DND-41 (cell line): ENCODE results near the gene DPP9.

ENCODE experiments used
- ATAC-seq: fragments of 200-7000 bp; cut with Tn5 transposase; 3 replicates; pipeline ENCODE4 v1.9.1; 2021; ENCODE audit warnings: low read depth; ENCODE audit not compliant: insufficient read depth
- DNase-seq: peaks from one replicate; pipeline ENCODE4 v3.0.0-alpha.2; 2020
- H2AFZ ChIP-seq: 2 replicates; pipeline ENCODE4 v1.6.0; 2012; ENCODE audit warnings: low read depth, low read length
- H3K27ac ChIP-seq: 2 replicates; pipeline ENCODE4 v1.5.1; 2012; ENCODE audit warnings: low read length, inconsistent platforms
- H3K27me3 ChIP-seq: fragments of 200-600 bp; sonication (generic); 2 replicates; pipeline ENCODE4 v1.6.0; 2012; ENCODE audit warnings: low read length, mild to moderate bottlenecking, inconsistent platforms; ENCODE audit not compliant: insufficient read depth, poor library complexity
- H3K36me3 ChIP-seq: 2 replicates; pipeline ENCODE4 v1.5.1; 2012; ENCODE audit warnings: low read length, inconsistent platforms; ENCODE audit not compliant: insufficient read depth
- H3K4me1 ChIP-seq: 2 replicates; pipeline ENCODE4 v1.5.1; 2012; ENCODE audit warnings: mild to moderate bottlenecking, low read length; ENCODE audit not compliant: insufficient read depth
- H3K4me2 ChIP-seq: 2 replicates; pipeline ENCODE4 v1.6.0; 2012; ENCODE audit warnings: mild to moderate bottlenecking, moderate library complexity, low read length, inconsistent platforms; ENCODE audit not compliant: insufficient read depth
- H3K4me3 ChIP-seq, 2 experiments: fragments of 200-600 bp in 1 of 2; shearing (Covaris generic) in 1 of 2; 2 replicates each; pipeline ENCODE4 v1.5.1; 2012 to 2016; ENCODE audit warnings: inconsistent platforms in 2 of 2, low read length in 2 of 2, mild to moderate bottlenecking in 2 of 2, low read depth in 1 of 2, moderate library complexity in 1 of 2
- H3K79me2 ChIP-seq: 2 replicates; pipeline ENCODE4 v1.6.0; 2012; ENCODE audit warnings: low read length, inconsistent platforms; ENCODE audit not compliant: insufficient read depth
- H3K9ac ChIP-seq: 2 replicates; pipeline ENCODE4 v1.6.0; 2012; ENCODE audit warnings: low read depth, mild to moderate bottlenecking, inconsistent platforms, low read length, moderate library complexity
- H3K9me3 ChIP-seq: 2 replicates; pipeline ENCODE4 v1.5.1; 2012; ENCODE audit warnings: low read length, moderate library complexity, mild to moderate bottlenecking, inconsistent platforms; ENCODE audit not compliant: insufficient read depth, severe bottlenecking
- H4K20me1 ChIP-seq: 2 replicates; pipeline ENCODE4 v1.6.0; 2012; ENCODE audit warnings: low read length; ENCODE audit not compliant: insufficient read depth
- EZH2 ChIP-seq: IDR thresholded peaks from 3 replicates; pipeline ENCODE4 v1.6.1; 2012; ENCODE audit warnings: borderline replicate concordance, low read depth, mild to moderate bottlenecking, moderate library complexity, low read length, inconsistent platforms; ENCODE audit not compliant: severe bottlenecking
- TF ChIP-seq, protein P1 (sequence below): IDR thresholded peaks from 2 replicates; pipeline ENCODE4 v1.5.1; 2012; ENCODE audit warnings: borderline replicate concordance, low read length, moderate library complexity, mild to moderate bottlenecking; ENCODE audit not compliant: poor library complexity, severe bottlenecking; ENCODE audit errors: extremely low read depth

The DPP9 gene

DNA sequence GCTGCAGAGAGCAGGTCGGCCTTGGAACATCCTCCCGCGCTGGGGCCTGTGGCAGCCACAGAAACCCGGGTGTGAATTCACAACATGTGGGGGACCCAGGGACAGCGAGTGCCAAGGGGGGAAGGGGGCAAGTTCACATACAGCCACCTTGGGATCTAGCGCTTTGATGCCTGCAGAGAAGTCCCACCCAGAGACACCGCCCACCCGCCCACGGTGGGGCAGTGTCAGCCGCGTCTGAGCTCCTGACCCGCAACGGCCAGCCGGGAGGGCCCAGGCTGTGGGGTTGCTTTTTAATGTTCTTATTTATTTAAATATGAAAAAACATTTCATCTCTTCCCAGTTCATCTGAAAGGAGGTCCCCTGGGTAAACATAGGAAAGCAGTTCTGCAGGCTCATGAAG, 66.4 kb downstream of the DPP9 start:
- no peak overlapping the region for H3K9ac ChIP-seq
- peaks cover 12% of the 10 kb centered on the region for H4K20me1 ChIP-seq
- H3K27ac ChIP-seq: no peak overlapping the region
- no peaks in the 10 kb centered on the region for H3K27me3 ChIP-seq
- no peak for TF ChIP-seq EZH2
- TF ChIP-seq, protein P1, sequence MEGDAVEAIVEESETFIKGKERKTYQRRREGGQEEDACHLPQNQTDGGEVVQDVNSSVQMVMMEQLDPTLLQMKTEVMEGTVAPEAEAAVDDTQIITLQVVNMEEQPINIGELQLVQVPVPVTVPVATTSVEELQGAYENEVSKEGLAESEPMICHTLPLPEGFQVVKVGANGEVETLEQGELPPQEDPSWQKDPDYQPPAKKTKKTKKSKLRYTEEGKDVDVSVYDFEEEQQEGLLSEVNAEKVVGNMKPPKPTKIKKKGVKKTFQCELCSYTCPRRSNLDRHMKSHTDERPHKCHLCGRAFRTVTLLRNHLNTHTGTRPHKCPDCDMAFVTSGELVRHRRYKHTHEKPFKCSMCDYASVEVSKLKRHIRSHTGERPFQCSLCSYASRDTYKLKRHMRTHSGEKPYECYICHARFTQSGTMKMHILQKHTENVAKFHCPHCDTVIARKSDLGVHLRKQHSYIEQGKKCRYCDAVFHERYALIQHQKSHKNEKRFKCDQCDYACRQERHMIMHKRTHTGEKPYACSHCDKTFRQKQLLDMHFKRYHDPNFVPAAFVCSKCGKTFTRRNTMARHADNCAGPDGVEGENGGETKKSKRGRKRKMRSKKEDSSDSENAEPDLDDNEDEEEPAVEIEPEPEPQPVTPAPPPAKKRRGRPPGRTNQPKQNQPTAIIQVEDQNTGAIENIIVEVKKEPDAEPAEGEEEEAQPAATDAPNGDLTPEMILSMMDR: no peak
- H3K79me2 ChIP-seq: no peaks in the 10 kb centered on the region
- no peak overlapping the region for H3K4me3 ChIP-seq
- no peak overlapping the region for H2AFZ ChIP-seq
- no peaks in the 10 kb centered on the region for H3K4me1 ChIP-seq
- no peaks in the 10 kb centered on the region for H3K9me3 ChIP-seq
- no peak for ATAC-seq
- no peak overlapping the region for H3K4me2 ChIP-seq
- no peak for DNase-seq
- H3K36me3 ChIP-seq: peaks cover 72% of the 10 kb centered on the region

- DNase-seq (no peak), ATAC-seq (no peak)
- Histone ChIP-seq H4K20me1 (peaks cover 5% of the 10 kb centered on the region; the same call in 1 of the 2 replicates), H3K9me3 (no peaks in the 10 kb centered on the region), H2AFZ (no peak overlapping the region), H3K36me3 (peaks cover 71% of the 10 kb centered on the region), H3K27ac (no peak overlapping the region), H3K4me1 (no peaks in the 10 kb centered on the region), H3K27me3 (no peaks in the 10 kb centered on the region), H3K9ac (no peak overlapping the region), H3K79me2 (no peaks in the 10 kb centered on the region), H3K4me2 (no peak overlapping the region), H3K4me3 (no peak overlapping the region)
- TF ChIP-seq EZH2: no peak
- TF ChIP-seq, protein P1: no peak
These were observed 67.5 kb downstream of the DPP9 start for GRCh38 chr19:4656102-4656501.

- no peak overlapping the region for H3K4me2 ChIP-seq
These were observed 68.9 kb downstream of the DPP9 start for GRCh38 chr19:4654437-4655361.

More at GRCh38 chr19:4654437-4655361, 68.9 kb downstream of the DPP9 start:
- DNase-seq (no peak), ATAC-seq (no peak)
- H3K36me3 ChIP-seq: peaks cover 58% of the 10 kb centered on the region
- H3K9me3 ChIP-seq: no peaks in the 10 kb centered on the region
- H4K20me1 ChIP-seq: peaks cover 6% of the 10 kb centered on the region; the same call in 1 of the 2 replicates
- H3K4me3 ChIP-seq: no peak overlapping the region
- no peak overlapping the region for H3K9ac ChIP-seq
- H3K27me3 ChIP-seq: no peaks in the 10 kb centered on the region
- TF ChIP-seq, protein P1: no peak
- TF ChIP-seq EZH2: no peak
- no peaks in the 10 kb centered on the region for H3K4me1 ChIP-seq
- H2AFZ ChIP-seq: no peak overlapping the region
- H3K79me2 ChIP-seq: no peaks in the 10 kb centered on the region
- no peak overlapping the region for H3K27ac ChIP-seq
